GM23248 (cell line): ENCODE data around the gene SMC1B. TPM values are rescaled to one million over a fixed set of nuclear protein-coding genes. Genes with fewer than 3 reads are reported as not detected.
"Not testable (repeated sequence)": the region's sequence is repeated elsewhere in the genome, so short reads cannot be mapped to it uniquely, and the experiment has no call there.

ENCODE experiments used
- DNase-seq: peaks from one replicate; pipeline ENCODE4 v3.0.0-alpha.2; 2015
- H2AFZ ChIP-seq: fragments of 200-600 bp; sonication (generic); 2 replicates; pipeline ENCODE4 v1.6.1; 2016; ENCODE audit warnings: antibody characterized with exemption
- H3F3A ChIP-seq: fragments of 200-600 bp; sonication (generic); 2 replicates; pipeline ENCODE4 v1.6.1; 2016; ENCODE audit warnings: mild to moderate bottlenecking, antibody characterized with exemption, mixed run types; ENCODE audit not compliant: insufficient read depth
- H3K27ac ChIP-seq: fragments of 200-600 bp; sonication (generic); 2 replicates; pipeline ENCODE4 v1.5.1; 2016; ENCODE audit warnings: mild to moderate bottlenecking
- H3K27me3 ChIP-seq: fragments of 200-600 bp; sonication (generic); replicated peaks from 2 replicates; pipeline ENCODE4 v1.6.1; 2016; ENCODE audit warnings: mild to moderate bottlenecking; ENCODE audit not compliant: insufficient read depth
- H3K36me3 ChIP-seq: fragments of 200-600 bp; sonication (generic); 2 replicates; pipeline ENCODE4 v1.6.1; 2016; ENCODE audit warnings: low read depth, mild to moderate bottlenecking
- H3K4me1 ChIP-seq: fragments of 200-600 bp; sonication (generic); 2 replicates; pipeline ENCODE4 v1.6.1; 2016; ENCODE audit warnings: mild to moderate bottlenecking; ENCODE audit not compliant: insufficient read depth
- H3K4me2 ChIP-seq: fragments of 200-600 bp; sonication (generic); one replicate; pipeline ENCODE4 v1.6.1; 2016; ENCODE audit warnings: mild to moderate bottlenecking; ENCODE audit not compliant: unreplicated experiment
- H3K4me3 ChIP-seq: fragments of 200-600 bp; sonication (generic); 2 replicates; pipeline ENCODE4 v1.5.1; 2016; ENCODE audit warnings: mild to moderate bottlenecking
- H3K79me2 ChIP-seq: fragments of 200-600 bp; sonication (generic); 2 replicates; pipeline ENCODE4 v1.6.1; 2016; ENCODE audit warnings: mild to moderate bottlenecking; ENCODE audit not compliant: insufficient read depth
- H3K9ac ChIP-seq: fragments of 200-600 bp; sonication (generic); 2 replicates; pipeline ENCODE4 v1.6.1; 2016; ENCODE audit warnings: mild to moderate bottlenecking
- H3K9me2 ChIP-seq: fragments of 200-600 bp; sonication (generic); 2 replicates; pipeline ENCODE4 v1.6.1; 2016; ENCODE audit warnings: mixed run types, mild to moderate bottlenecking, moderate library complexity; ENCODE audit not compliant: insufficient read depth
- H3K9me3 ChIP-seq: fragments of 200-600 bp; sonication (generic); one replicate; pipeline ENCODE4 v1.6.1; 2017; ENCODE audit warnings: low read depth
- H4K20me1 ChIP-seq: fragments of 200-600 bp; sonication (generic); 2 replicates; pipeline ENCODE4 v1.6.0; 2016; ENCODE audit not compliant: insufficient read depth
- EZH2 ChIP-seq: fragments of 200-600 bp; sonication (generic); IDR thresholded peaks from 2 replicates; pipeline ENCODE4 v1.6.1; 2018; ENCODE audit warnings: antibody characterized with exemption, mild to moderate bottlenecking; ENCODE audit not compliant: insufficient read depth, poor library complexity, severe bottlenecking
- EZH2phosphoT487 ChIP-seq: fragments of 200-600 bp; sonication (generic); IDR thresholded peaks from 2 replicates; pipeline ENCODE4 v1.6.1; 2018; ENCODE audit warnings: antibody characterized with exemption, moderate library complexity, mild to moderate bottlenecking, low read depth; ENCODE audit not compliant: insufficient read depth
- WGBS, 2 experiments: methylation state at CpG; one replicate each; pipeline ENCODE4 v1.1.6; 2015 to 2017; ENCODE audit warnings: low lambda C conversion rate in 2 of 2, low coverage in 1 of 2; ENCODE audit errors: missing lambda C conversion rate in 2 of 2; 5-methylcytosine and 5-hydroxymethylcytosine counted together
- in situ Hi-C: fragments of 300-500 bp; cut with MboI; formaldehyde crosslinking; loops from 2 replicates; pipeline ENCODE4 v1.15.0; 2020
- polyA plus RNA-seq: library from polyadenylated mRNA; unstranded; fragments of >200 nt; fragmentation: Nextera tagmentation; extraction: Ambion mirVana; gene quantifications from 2 replicates; pipeline ENCODE4 v1.2.1, GENCODE V29; 2016
- total RNA-seq: library from RNA; depleted of rRNA; stranded (reverse); fragments of >200 nt; shearing (Covaris generic); gene quantifications from 2 replicates; pipeline ENCODE4 v1.2.3, GENCODE V29; 2014

The SMC1B gene
- total and polyA plus RNA-seq, 2 experiments from 2014 or later, result 0.08 TPM; not detected in 1

- Histone ChIP-seq H3K79me2 (no peaks in the 10 kb centered on the region), H4K20me1 (no peaks in the 10 kb centered on the region), H3K27ac (no peak overlapping the region), H3K36me3 (no peaks in the 10 kb centered on the region), H3K4me1 (peaks cover 7% of the 10 kb centered on the region; the same call in 1 of the 2 replicates), H3F3A (no peaks in the 10 kb centered on the region), H3K9ac (no peak overlapping the region), H3K9me2 (no peaks in the 10 kb centered on the region), H3K4me2 (no peak overlapping the region), H3K27me3 (no peaks in the 10 kb centered on the region), H3K9me3 (no peaks in the 10 kb centered on the region), H2AFZ (no peak overlapping the region), H3K4me3 (no peak overlapping the region)
- in situ Hi-C loops, result no loop called here
- no peak for TF ChIP-seq EZH2
- DNase-seq, result no peak
These were observed 24.9 kb upstream of the SMC1B start for GRCh38 chr22:45438336-45438735.

GRCh38 chr22:45436871-45437517 is 23.6 kb upstream of the SMC1B start:
- DNase-seq, H3K36me3 ChIP-seq, H3K4me3 ChIP-seq, H3K27ac ChIP-seq, H3K27me3 ChIP-seq, H3K4me1 ChIP-seq, H3K9me2 ChIP-seq, H3K9me3 ChIP-seq, H3K4me2 ChIP-seq, H3K79me2 ChIP-seq, H3K9ac ChIP-seq, H4K20me1 ChIP-seq, in situ Hi-C loops, H3F3A ChIP-seq, H2AFZ ChIP-seq: not testable (repeated sequence)
- WGBS, 2 experiments, result 88 to 98% methylated on average over 10 to 34 of the region's 34 CpGs

GRCh38 chr22:45435544-45436139 is 22.2 kb upstream of the SMC1B start:
- Histone ChIP-seq H3K9me3 (no peaks in the 10 kb centered on the region), H3F3A (no peaks in the 10 kb centered on the region), H3K4me2 (peak overlapping the region; percentile 35), H3K27ac (no peak overlapping the region), H3K4me1 (peaks cover 7% of the 10 kb centered on the region; the same call in 1 of the 2 replicates), H3K79me2 (no peaks in the 10 kb centered on the region), H4K20me1 (no peaks in the 10 kb centered on the region), H2AFZ (peak overlapping the region; percentile 83), H3K4me3 (no peak overlapping the region), H3K9me2 (no peaks in the 10 kb centered on the region), H3K9ac (peak overlapping the region; percentile 51), H3K27me3 (no peaks in the 10 kb centered on the region), H3K36me3 (no peaks in the 10 kb centered on the region)
- peak; percentile 92 for DNase-seq
- WGBS, 2 experiments, result 5 to 6% methylated on average over 20 of the region's 20 CpGs
- in situ Hi-C loops, result no loop called here
- TF ChIP-seq EZH2phosphoT487 (no peak), EZH2 (no peak)

GRCh38 chr22:45434981-45435380 is 21.6 kb upstream of the SMC1B start:
- no peaks in the 10 kb centered on the region for H3K9me3 ChIP-seq
- H3K4me1 ChIP-seq, result peaks cover 7% of the 10 kb centered on the region; the same call in 1 of the 2 replicates
- H2AFZ ChIP-seq, result peak overlapping the region; percentile 83
- H4K20me1 ChIP-seq, result no peaks in the 10 kb centered on the region
- in situ Hi-C loops, result no loop called here
- no peaks in the 10 kb centered on the region for H3K9me2 ChIP-seq
- no peak overlapping the region for H3K27ac ChIP-seq
- H3K79me2 ChIP-seq, result no peaks in the 10 kb centered on the region
- no peak for DNase-seq
- H3K4me3 ChIP-seq, result no peak overlapping the region
- 88 to 89% methylated on average over 6 of the region's 6 CpGs for WGBS, 2 experiments
- H3K27me3 ChIP-seq, result no peaks in the 10 kb centered on the region
- H3K36me3 ChIP-seq, result no peaks in the 10 kb centered on the region
- TF ChIP-seq EZH2 (no peak), EZH2phosphoT487 (no peak)
- H3K4me2 ChIP-seq, result no peak overlapping the region
- no peak overlapping the region for H3K9ac ChIP-seq
- H3F3A ChIP-seq, result no peaks in the 10 kb centered on the region

- Histone ChIP-seq H3K27ac (no peak overlapping the region), H3K9me3 (no peaks in the 10 kb centered on the region), H3K79me2 (no peaks in the 10 kb centered on the region), H4K20me1 (no peaks in the 10 kb centered on the region), H3K4me3 (no peak overlapping the region), H2AFZ (no peak overlapping the region), H3K9ac (no peak overlapping the region), H3K36me3 (no peaks in the 10 kb centered on the region), H3K4me2 (no peak overlapping the region), H3F3A (no peaks in the 10 kb centered on the region), H3K27me3 (no peaks in the 10 kb centered on the region), H3K9me2 (no peaks in the 10 kb centered on the region), H3K4me1 (peaks cover 6% of the 10 kb centered on the region; the same call in 1 of the 2 replicates)
- no peak for DNase-seq
- 86 to 93% methylated on average over 10 to 19 of the region's 19 CpGs for WGBS, 2 experiments
- in situ Hi-C loops, result no loop called here
- TF ChIP-seq EZH2, result no peak
- TF ChIP-seq EZH2phosphoT487, result no peak
These were observed 17.5 kb upstream of the SMC1B start for GRCh38 chr22:45430871-45431270.
